ENCODE data around the gene ABCB11. TPM values are rescaled to one million over a fixed set of nuclear protein-coding genes. Genes with fewer than 3 reads are reported as not detected.
A peak's percentile ranks its signal among the peaks of the same experiment; 100 is the strongest.

The ABCB11 gene
- total and polyA plus RNA-seq, 9 of the 15 experiments (the other 6 are each of a cell fraction or from before 2014, with no cell fraction given): 0.04 to 0.51 (median 0.10) TPM; not detected in 1

- TF ChIP-seq CGGBP1 (CRISPR knock-in tag; IDR thresholded peaks at IDR 0.05) (no peak), FOXK2 (conservative IDR thresholded peaks at IDR 0.05 in 1 of 2, IDR thresholded peaks at IDR 0.05 in 1 of 2; ENCODE audit: low read depth in 2 of 2) (peak; percentile 45 to 76), ZNF717 (CRISPR knock-in tag; IDR thresholded peaks at IDR 0.05) (no peak), EGR1 (conservative IDR thresholded peaks at IDR 0.05) (0 out of 2 replicates have a peak, but pooled peaks have one; percentile 5), ZC3H11A (IDR thresholded peaks at IDR 0.05; ENCODE audit: low read depth, low read length) (no peak), LARP7 (IDR thresholded peaks at IDR 0.05) (no peak), RREB1 (CRISPR knock-in tag; IDR thresholded peaks at IDR 0.05) (no peak), E2F6 (IDR thresholded peaks at IDR 0.05; ENCODE audit: borderline replicate concordance in 1 of 2, extremely low read depth in 1 of 2, insufficient read depth in 1 of 2, insufficient read length in 1 of 2, low read depth in 1 of 2, low read length in 1 of 2, poor library complexity in 1 of 2, severe bottlenecking in 1 of 2) (no peak), ZBTB49 (CRISPR knock-in tag; IDR thresholded peaks at IDR 0.05; ENCODE audit: borderline replicate concordance) (no peak), MBD1 (CRISPR knock-in tag; IDR thresholded peaks at IDR 0.05) (no peak), ZNF224 (CRISPR knock-in tag; IDR thresholded peaks at IDR 0.05) (no peak), FOXP4 (CRISPR knock-in tag; IDR thresholded peaks at IDR 0.05; ENCODE audit: borderline replicate concordance) (no peak)
Observed at GRCh38 chr2:169050476-169051240, 19.5 kb upstream of the ABCB11 start (continued).
